Raji (cell line): ENCODE results near the gene CD58.

Experiments
- POLR2A ChIP-seq: IDR thresholded peaks from 2 replicates; pipeline ENCODE4 v1.6.1; 2011; ENCODE audit warnings: low read depth, low read length, control low read depth; ENCODE audit not compliant: insufficient read depth

CD58 gene

GRCh38 chr1:116570358-116571214 lies at the start of gene CD58:
Gene CD58, minus strand, starts transcription at chr1:116571026. Its CDS starts 54 bp downstream, at chr1:116570972.
- TF ChIP-seq POLR2A: peak; percentile 82

- TF ChIP-seq POLR2A: no peak
These were observed 34.5 kb upstream of the CD58 start for GRCh38 chr1:116605315-116605714.

GRCh38 chr1:116587501-116588227 lies 16.8 kb upstream of the CD58 start:
- TF ChIP-seq POLR2A: no peak

- no peak for TF ChIP-seq POLR2A
These were observed 15.9 kb upstream of the CD58 start for GRCh38 chr1:116586741-116587143.

- TF ChIP-seq POLR2A: no peak
These were observed 15.1 kb upstream of the CD58 start for GRCh38 chr1:116585886-116586285.

GRCh38 chr1:116581323-116581885 lies 10.6 kb upstream of the CD58 start:
- no peak for TF ChIP-seq POLR2A

GRCh38 chr1:116580446-116581322 lies 9.9 kb upstream of the CD58 start:
- TF ChIP-seq POLR2A: no peak

- no peak for TF ChIP-seq POLR2A
These were observed 8.5 kb upstream of the CD58 start for GRCh38 chr1:116579259-116579875.

- no peak for TF ChIP-seq POLR2A
These were observed 7.8 kb upstream of the CD58 start for GRCh38 chr1:116578581-116578980.

GRCh38 chr1:116577759-116578314 lies 7.0 kb upstream of the CD58 start:
- no peak for TF ChIP-seq POLR2A

GRCh38 chr1:116574581-116575291 lies 3.9 kb upstream of the CD58 start:
- no peak for TF ChIP-seq POLR2A

- no peak for TF ChIP-seq POLR2A
These were observed 2.7 kb upstream of the CD58 start for GRCh38 chr1:116573431-116574095.

GRCh38 chr1:116572771-116573430 lies 2.1 kb upstream of the CD58 start:
- TF ChIP-seq POLR2A: no peak

- no peak for TF ChIP-seq POLR2A
These were observed 1.3 kb upstream of the CD58 start for GRCh38 chr1:116572099-116572498.
